ENCODE data around the gene CSNK1G3.

Gene CSNK1G3

DNA sequence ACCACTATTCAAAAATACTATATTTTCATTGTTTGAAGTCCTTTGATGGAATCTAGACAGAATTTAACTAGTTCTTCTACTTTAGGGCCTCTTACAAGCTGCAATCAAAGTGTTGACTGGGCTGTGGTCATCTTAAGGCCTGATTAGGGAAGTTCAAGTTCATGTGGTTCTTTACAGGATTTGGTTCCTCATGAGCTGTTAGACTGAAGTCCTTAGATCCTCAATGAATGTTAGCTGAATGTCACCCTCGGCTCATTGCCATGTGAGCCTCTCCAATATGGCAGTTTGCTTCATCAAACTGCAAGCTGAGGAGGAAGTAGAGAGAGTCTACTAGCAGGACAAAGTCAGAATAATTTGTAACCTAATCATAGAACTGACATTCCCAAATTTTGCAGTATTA is 135.1 kb downstream of the CSNK1G3 start:
- DNase-seq (ENCODE audit: low read depth): no peak

DNA sequence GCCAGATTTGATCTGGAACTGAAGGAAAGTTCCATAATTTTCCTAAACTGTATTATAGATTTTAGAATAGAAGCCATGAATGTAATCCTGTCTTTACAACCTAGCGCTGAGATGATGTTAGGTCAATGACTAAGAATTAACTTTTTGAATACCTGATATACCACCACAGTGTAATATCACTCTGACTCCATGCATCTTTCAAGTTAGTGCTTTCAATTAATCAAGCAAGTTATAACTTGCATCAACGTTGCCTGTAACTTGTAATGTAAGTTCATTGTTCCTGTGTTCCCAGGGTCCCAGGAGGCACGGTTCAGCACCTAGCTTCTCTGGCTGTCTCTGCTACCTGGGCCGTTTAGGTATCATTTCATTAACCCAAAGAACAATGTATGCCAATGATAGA is 139.3 kb downstream of the CSNK1G3 start:
- no peak for DNase-seq (ENCODE audit: low read depth)

DNA sequence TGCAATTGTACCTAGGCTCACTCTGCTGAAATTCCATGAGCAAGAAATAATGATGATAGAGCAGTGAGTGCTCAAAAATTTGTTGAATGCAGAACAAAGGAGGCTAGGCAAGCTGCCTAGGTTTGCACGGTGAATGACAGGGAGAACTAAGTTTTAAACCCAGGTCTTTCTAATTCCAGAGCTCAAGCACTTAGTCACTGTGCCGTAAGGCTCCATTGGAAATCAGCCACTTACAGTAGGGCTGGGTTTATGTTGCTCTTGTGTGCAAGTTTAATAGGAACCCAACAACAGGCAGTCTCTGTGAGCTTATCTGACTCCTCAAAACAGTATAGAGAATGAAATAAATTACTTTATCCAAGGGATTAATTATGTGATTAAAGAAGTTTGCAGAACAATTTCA is 147.0 kb downstream of the CSNK1G3 start:
- no peak for DNase-seq (ENCODE audit: low read depth)

DNA sequence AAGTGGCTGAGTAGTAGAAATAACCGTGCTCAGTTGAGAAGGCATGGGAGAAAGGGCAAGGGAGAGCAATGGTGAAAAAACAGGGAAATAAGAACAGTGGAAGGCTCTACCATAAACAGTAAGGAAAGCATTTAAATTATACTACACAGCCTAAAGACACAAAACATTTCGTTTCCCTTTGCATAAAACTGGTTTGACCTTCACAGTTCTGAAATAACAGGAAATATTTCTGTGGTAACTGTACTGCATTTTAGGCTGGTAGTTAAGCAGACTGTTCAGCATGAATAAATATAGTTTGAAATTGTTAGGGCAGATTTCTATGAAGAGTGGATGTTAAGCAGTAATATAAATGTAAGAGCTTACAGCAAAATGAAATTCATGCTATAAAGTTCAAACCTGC is 147.5 kb downstream of the CSNK1G3 start:
- DNase-seq (ENCODE audit: low read depth): no peak

DNA sequence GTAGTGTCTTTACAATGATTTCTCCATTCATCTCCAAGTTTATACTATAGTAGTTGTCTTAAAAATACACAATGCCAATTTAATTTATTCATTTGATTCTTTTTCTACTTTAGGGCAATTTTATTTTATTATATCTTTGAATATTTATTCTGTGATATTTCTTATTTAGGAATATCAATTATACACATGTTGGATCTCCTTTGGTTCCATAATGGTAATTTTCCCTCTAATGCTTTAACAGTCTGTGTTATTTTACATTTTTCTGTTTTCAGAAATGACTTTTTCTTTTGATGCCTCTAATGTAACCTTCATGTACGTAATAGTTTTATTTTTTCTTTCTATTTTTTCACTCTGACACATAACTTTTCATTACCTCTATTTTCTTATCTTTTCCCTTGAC is 153.0 kb downstream of the CSNK1G3 start:
- no peak for DNase-seq (ENCODE audit: low read depth)

DNA sequence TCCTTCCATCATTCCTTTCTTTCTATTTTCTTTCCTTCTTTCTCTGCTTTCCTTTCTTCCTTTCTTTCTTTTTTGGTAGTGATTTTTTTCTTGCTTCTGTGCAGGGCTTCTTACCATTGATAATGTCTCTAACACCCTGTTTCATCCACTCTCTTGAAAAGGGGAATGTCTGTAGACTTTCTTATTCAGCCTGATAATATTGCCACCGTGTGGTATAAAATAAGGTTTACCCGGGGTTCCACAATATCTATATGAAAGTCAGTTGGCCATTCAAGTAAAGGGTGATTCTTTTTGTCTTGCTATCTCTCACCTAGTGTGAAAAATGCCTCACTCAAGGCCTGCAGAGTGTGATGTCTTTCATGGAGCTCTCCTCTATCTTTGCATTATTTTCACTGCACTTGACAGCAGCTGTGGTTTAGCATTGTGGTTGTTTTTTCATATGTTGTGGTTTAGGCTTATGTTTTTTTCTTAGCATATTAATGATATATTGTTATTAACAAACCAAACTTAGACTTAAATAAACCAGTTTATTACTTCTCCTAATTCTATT is 153.9 kb downstream of the CSNK1G3 start:
- DNase-seq (ENCODE audit: low read depth): no peak
